NT2/D1 (cell line): ENCODE results near the gene NOL4L.

ENCODE experiments used
- DNase-seq: peaks from one replicate; pipeline ENCODE4 v3.0.0-alpha.2; 2011; ENCODE audit warnings: low read depth, low spot score
- H3K27me3 ChIP-seq: 2 replicates; pipeline ENCODE4 v1.6.0; 2011; ENCODE audit warnings: mild to moderate bottlenecking; ENCODE audit not compliant: insufficient read length, insufficient read depth
- H3K36me3 ChIP-seq: 2 replicates; pipeline ENCODE4 v1.6.1; 2011; ENCODE audit warnings: mild to moderate bottlenecking, low read length, mixed read lengths; ENCODE audit not compliant: insufficient read depth, insufficient read length
- H3K4me1 ChIP-seq: 2 replicates; pipeline ENCODE4 v1.5.1; 2011; ENCODE audit not compliant: insufficient read depth, insufficient read length
- H3K4me3 ChIP-seq: 2 replicates; pipeline ENCODE4 v1.5.1; 2011; ENCODE audit warnings: low read depth; ENCODE audit not compliant: insufficient read length
- H3K9ac ChIP-seq: 2 replicates; pipeline ENCODE4 v1.6.0; 2011; ENCODE audit warnings: low read depth; ENCODE audit not compliant: insufficient read length
- H3K9me3 ChIP-seq: 2 replicates; pipeline ENCODE4 v1.5.1; 2011; ENCODE audit warnings: mild to moderate bottlenecking, low read length; ENCODE audit not compliant: insufficient read depth
- SUZ12 ChIP-seq: IDR thresholded peaks from 2 replicates; pipeline ENCODE4 v1.6.1; 2011; ENCODE audit not compliant: insufficient read length, insufficient read depth; ENCODE audit errors: extremely low read depth
- YY1 ChIP-seq: IDR thresholded peaks from 2 replicates; pipeline ENCODE4 v1.6.1; 2011; ENCODE audit not compliant: insufficient read length, insufficient read depth
- ZNF274 ChIP-seq: IDR thresholded peaks from 2 replicates; pipeline ENCODE4 v1.6.1; 2011; ENCODE audit warnings: mild to moderate bottlenecking, low read depth, low read length

NOL4L gene

GRCh38 chr20:32556312-32557184 is 28.6 kb downstream of the NOL4L start:
- Histone ChIP-seq H3K9ac (no peak overlapping the region), H3K36me3 (no peaks in the 10 kb centered on the region), H3K9me3 (no peaks in the 10 kb centered on the region), H3K27me3 (no peaks in the 10 kb centered on the region), H3K4me3 (no peak overlapping the region), H3K4me1 (peaks cover 26% of the 10 kb centered on the region)
- DNase-seq, result no peak
- no peak for TF ChIP-seq ZNF274
- TF ChIP-seq SUZ12, result no peak
- TF ChIP-seq YY1, result no peak

GRCh38 chr20:32555584-32555983 is 29.5 kb downstream of the NOL4L start:
- no peak overlapping the region for H3K9ac ChIP-seq
- no peak for TF ChIP-seq ZNF274
- no peak for TF ChIP-seq SUZ12
- TF ChIP-seq YY1, result no peak

GRCh38 chr20:32554965-32555289 is 30.2 kb downstream of the NOL4L start:
- Histone ChIP-seq H3K9me3 (no peaks in the 10 kb centered on the region), H3K36me3 (no peaks in the 10 kb centered on the region), H3K9ac (no peak overlapping the region), H3K4me1 (peaks cover 17% of the 10 kb centered on the region), H3K27me3 (no peaks in the 10 kb centered on the region), H3K4me3 (no peak overlapping the region)
- TF ChIP-seq SUZ12, result no peak
- TF ChIP-seq YY1, result no peak
- no peak for TF ChIP-seq ZNF274
- DNase-seq, result no peak

More at GRCh38 chr20:32555584-32555983, 29.5 kb downstream of the NOL4L start:
- no peak for DNase-seq
- Histone ChIP-seq H3K4me3 (no peak overlapping the region), H3K36me3 (no peaks in the 10 kb centered on the region), H3K27me3 (no peaks in the 10 kb centered on the region), H3K9me3 (no peaks in the 10 kb centered on the region), H3K4me1 (peaks cover 23% of the 10 kb centered on the region)

DNA sequence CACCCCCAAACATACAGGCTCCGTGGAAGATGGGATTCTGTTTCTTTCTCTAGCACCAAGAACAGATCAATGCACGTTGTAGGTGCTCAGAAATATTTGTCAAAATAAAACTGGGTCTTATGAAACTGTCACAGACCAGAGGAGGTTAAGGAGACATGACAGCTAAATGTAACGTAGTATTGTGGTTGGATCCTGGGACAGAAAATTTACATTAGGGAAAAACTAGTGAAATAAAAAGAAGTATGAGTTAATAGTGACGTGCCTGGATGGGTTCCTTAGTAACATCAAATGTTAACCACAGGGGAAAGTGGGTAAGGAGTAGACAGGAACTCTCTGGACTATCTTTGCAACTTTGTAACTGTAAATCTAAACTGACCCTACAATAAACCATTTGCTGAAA is 31.5 kb downstream of the NOL4L start:
- no peak for TF ChIP-seq SUZ12
- no peak for TF ChIP-seq ZNF274
- TF ChIP-seq YY1, result no peak
- Histone ChIP-seq H3K4me1 (peaks cover 13% of the 10 kb centered on the region), H3K36me3 (no peaks in the 10 kb centered on the region), H3K27me3 (no peaks in the 10 kb centered on the region), H3K9me3 (no peaks in the 10 kb centered on the region; the same call in 1 of the 2 replicates), H3K4me3 (no peak overlapping the region), H3K9ac (no peak overlapping the region)
- no peak for DNase-seq

DNA sequence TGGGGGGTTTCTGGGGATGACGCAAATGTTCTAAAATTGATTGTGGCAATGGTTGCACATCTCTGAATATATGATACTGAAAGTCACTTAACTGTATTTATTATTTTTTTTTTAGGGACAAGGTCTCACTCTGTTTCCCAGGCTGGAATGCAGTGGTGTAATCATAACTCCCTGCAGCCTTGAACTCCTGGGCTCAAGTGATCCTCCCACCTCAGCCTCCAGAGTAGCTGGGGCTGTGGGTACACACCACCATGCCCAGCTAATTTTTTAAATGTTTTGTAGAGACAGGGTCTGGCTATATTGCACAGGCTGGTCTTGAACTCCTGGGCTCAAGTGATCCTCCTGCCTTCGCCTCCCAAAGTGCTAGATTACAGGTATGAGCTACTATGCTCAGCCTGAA is 33.4 kb downstream of the NOL4L start:
- Histone ChIP-seq H3K9ac (no peak overlapping the region), H3K36me3 (no peaks in the 10 kb centered on the region), H3K9me3 (no peaks in the 10 kb centered on the region; the same call in 1 of the 2 replicates), H3K4me1 (peaks cover 6% of the 10 kb centered on the region), H3K27me3 (no peaks in the 10 kb centered on the region), H3K4me3 (no peak overlapping the region)
- DNase-seq, result no peak
- TF ChIP-seq ZNF274 (no peak), SUZ12 (no peak)

DNA sequence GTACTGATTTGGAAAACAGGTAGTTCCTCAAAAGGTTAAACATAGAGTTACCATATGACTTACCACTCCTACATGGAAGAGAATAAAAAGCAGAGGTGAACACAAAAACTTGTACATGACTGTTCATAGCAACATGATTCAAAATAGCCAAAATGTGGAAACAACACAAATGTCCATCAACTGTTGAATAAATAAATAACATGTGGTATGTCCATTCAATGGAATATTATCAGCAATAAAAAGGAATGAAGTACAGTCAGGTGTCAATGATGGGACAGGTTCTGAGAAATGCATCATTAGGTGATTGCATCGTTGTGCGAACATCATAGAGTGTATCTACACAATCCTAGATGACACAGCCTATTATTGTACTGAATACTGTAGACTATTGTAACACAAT is 35.3 kb downstream of the NOL4L start:
- Histone ChIP-seq H3K4me3 (no peak overlapping the region), H3K9ac (no peak overlapping the region), H3K4me1 (peaks cover 7% of the 10 kb centered on the region), H3K36me3 (no peaks in the 10 kb centered on the region), H3K27me3 (no peaks in the 10 kb centered on the region), H3K9me3 (no peaks in the 10 kb centered on the region; the same call in 1 of the 2 replicates)
- no peak for TF ChIP-seq YY1
- TF ChIP-seq ZNF274, result no peak
- no peak for TF ChIP-seq SUZ12
- no peak for DNase-seq

DNA sequence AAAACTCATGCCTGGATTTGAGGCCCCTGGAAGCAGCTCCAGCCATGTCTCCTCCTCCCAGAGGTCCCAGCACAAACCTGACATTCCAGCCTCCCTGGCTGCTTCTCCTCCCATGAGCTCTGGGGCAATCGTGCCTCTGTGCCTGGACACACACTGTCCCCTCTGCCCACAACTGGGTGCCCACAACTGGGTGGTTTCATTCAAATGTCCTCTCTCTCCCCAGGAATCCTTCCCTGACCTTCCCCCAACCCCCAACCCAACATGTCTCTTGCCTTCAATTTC is 37.4 kb downstream of the NOL4L start:
- Histone ChIP-seq H3K4me1 (peaks cover 11% of the 10 kb centered on the region), H3K36me3 (no peaks in the 10 kb centered on the region), H3K9ac (no peak overlapping the region), H3K27me3 (no peaks in the 10 kb centered on the region), H3K9me3 (no peaks in the 10 kb centered on the region; the same call in 1 of the 2 replicates), H3K4me3 (no peak overlapping the region)
- TF ChIP-seq ZNF274, result no peak
- TF ChIP-seq YY1, result no peak
- no peak for DNase-seq

- no peak for DNase-seq
- H3K9ac ChIP-seq, result no peak overlapping the region
- no peak for TF ChIP-seq SUZ12
- TF ChIP-seq ZNF274, result no peak
- TF ChIP-seq YY1, result no peak
- H3K36me3 ChIP-seq, result no peaks in the 10 kb centered on the region
- no peak overlapping the region for H3K4me3 ChIP-seq
- H3K4me1 ChIP-seq, result peaks cover 11% of the 10 kb centered on the region
- no peaks in the 10 kb centered on the region for H3K27me3 ChIP-seq
- no peaks in the 10 kb centered on the region; the same call in 1 of the 2 replicates for H3K9me3 ChIP-seq
These were observed 38.0 kb downstream of the NOL4L start for GRCh38 chr20:32546918-32547752.
